H1 (cell line): ENCODE results near the gene BRCC3.

Experiments
- BRCA1 ChIP-seq: IDR thresholded peaks from 2 replicates; pipeline ENCODE4 v1.6.1; 2012; ENCODE audit warnings: low read depth, low read length, improper control_type of control experiment
- CEBPB ChIP-seq: IDR thresholded peaks from 2 replicates; pipeline ENCODE4 v1.6.1; 2012; ENCODE audit warnings: low read depth, low read length
- CREB1 ChIP-seq: IDR thresholded peaks from 2 replicates; pipeline ENCODE4 v1.6.1; 2012; ENCODE audit warnings: inconsistent platforms
- EGR1 ChIP-seq: IDR thresholded peaks from 2 replicates; pipeline ENCODE4 v1.6.1; 2011; ENCODE audit warnings: low read depth, low read length, borderline replicate concordance
- EP300 ChIP-seq, 2 experiments: IDR thresholded peaks; 1 replicate in 1 of 2; 2 replicates in 1 of 2; pipeline ENCODE4 v1.6.1; 2011 to 2012; ENCODE audit warnings: low read depth in 2 of 2, low read length in 2 of 2, mild to moderate bottlenecking in 2 of 2, borderline replicate concordance in 1 of 2, inconsistent platforms in 1 of 2, moderate library complexity in 1 of 2
- KDM1A ChIP-seq: fragments of 200-600, 300-600 bp; sonication (generic); IDR thresholded peaks from 2 replicates; pipeline ENCODE4 v1.7.1; 2016; ENCODE audit warnings: mild to moderate bottlenecking, low read length, borderline replicate concordance
- POLR2A ChIP-seq, 2 experiments: IDR thresholded peaks; 1 replicate in 1 of 2; 2 replicates in 1 of 2; pipeline ENCODE4 v1.6.1; 2011; ENCODE audit warnings: low read depth in 2 of 2, low read length in 2 of 2, mild to moderate bottlenecking in 2 of 2; ENCODE audit errors: control extremely low read depth in 1 of 2
- RXRA ChIP-seq: IDR thresholded peaks from 2 replicates; pipeline ENCODE4 v1.6.1; 2011; ENCODE audit warnings: low read depth, mild to moderate bottlenecking, low read length, moderate library complexity; ENCODE audit not compliant: insufficient read depth
- SIX5 ChIP-seq: IDR thresholded peaks from 2 replicates; pipeline ENCODE4 v1.6.1; 2011; ENCODE audit warnings: mild to moderate bottlenecking, low read depth, low read length
- YY1 ChIP-seq: IDR thresholded peaks from 2 replicates; pipeline ENCODE4 v1.6.1; 2011; ENCODE audit warnings: low read depth, mild to moderate bottlenecking, low read length
- TF ChIP-seq, protein P1 (sequence below), 3 experiments: IDR thresholded peaks; 1 replicate in 2 of 3; 2 replicates in 1 of 3; pipeline versions ENCODE4 v1.5.1 to v1.6.1; 2011; ENCODE audit warnings: low read length in 3 of 3, mild to moderate bottlenecking in 3 of 3, inconsistent platforms in 2 of 3, low read depth in 1 of 3, moderate library complexity in 1 of 3; ENCODE audit not compliant: insufficient read depth in 1 of 3; ENCODE audit errors: control extremely low read depth in 1 of 3
- TF ChIP-seq, protein P2 (sequence below): IDR thresholded peaks from 2 replicates; pipeline ENCODE4 v1.6.1; 2011; ENCODE audit warnings: low read length, improper control_type of control experiment
- TF ChIP-seq, protein P3 (sequence below): IDR thresholded peaks from 2 replicates; pipeline ENCODE4 v1.6.1; 2011; ENCODE audit warnings: low read depth, mild to moderate bottlenecking, low read length; ENCODE audit not compliant: insufficient read depth

DNA sequence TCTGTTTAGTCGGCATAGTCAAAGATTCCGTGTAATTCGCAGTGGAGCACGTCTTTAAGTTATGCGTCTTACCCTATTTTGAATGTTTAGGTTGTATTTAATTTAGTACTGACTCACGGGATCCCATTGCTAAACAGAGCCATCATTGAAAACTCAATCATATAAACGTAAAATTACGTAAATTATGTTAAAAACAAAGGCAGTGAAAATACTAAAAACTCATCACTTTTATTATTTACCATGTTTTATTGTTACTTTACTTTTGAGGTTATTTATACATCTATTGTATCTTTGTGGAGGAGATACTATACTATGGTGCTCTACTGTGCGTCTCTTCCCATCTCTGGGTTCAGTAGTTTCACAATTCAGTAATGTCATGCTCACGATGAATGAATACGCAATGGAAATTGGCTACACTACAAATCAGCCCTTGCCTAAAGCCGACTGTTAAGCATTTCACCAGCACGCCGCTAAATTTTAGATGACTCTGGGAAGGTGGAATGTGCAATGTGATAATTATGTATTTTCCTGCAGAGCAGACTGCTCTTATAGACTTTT lies 43.7 kb upstream of the BRCC3 start:
- TF ChIP-seq RXRA (no peak), EP300 (IDR thresholded peaks at IDR 0.05; ENCODE audit: borderline replicate concordance in 1 of 2, low read depth in 2 of 2, low read length in 2 of 2) (no peak), BRCA1 (no peak), YY1 (no peak), CREB1 (no peak), EGR1 (no peak), CEBPB (no peak), KDM1A (no peak), POLR2A (IDR thresholded peaks at IDR 0.05; ENCODE audit: control extremely low read depth in 1 of 2, low read depth in 2 of 2, low read length in 2 of 2) (no peak), SIX5 (no peak)
- TF ChIP-seq, protein P1, sequence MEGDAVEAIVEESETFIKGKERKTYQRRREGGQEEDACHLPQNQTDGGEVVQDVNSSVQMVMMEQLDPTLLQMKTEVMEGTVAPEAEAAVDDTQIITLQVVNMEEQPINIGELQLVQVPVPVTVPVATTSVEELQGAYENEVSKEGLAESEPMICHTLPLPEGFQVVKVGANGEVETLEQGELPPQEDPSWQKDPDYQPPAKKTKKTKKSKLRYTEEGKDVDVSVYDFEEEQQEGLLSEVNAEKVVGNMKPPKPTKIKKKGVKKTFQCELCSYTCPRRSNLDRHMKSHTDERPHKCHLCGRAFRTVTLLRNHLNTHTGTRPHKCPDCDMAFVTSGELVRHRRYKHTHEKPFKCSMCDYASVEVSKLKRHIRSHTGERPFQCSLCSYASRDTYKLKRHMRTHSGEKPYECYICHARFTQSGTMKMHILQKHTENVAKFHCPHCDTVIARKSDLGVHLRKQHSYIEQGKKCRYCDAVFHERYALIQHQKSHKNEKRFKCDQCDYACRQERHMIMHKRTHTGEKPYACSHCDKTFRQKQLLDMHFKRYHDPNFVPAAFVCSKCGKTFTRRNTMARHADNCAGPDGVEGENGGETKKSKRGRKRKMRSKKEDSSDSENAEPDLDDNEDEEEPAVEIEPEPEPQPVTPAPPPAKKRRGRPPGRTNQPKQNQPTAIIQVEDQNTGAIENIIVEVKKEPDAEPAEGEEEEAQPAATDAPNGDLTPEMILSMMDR (IDR thresholded peaks at IDR 0.05; ENCODE audit: control extremely low read depth in 1 of 3, insufficient read depth in 1 of 3, low read depth in 1 of 3, low read length in 3 of 3): no peak
- TF ChIP-seq, protein P2, sequence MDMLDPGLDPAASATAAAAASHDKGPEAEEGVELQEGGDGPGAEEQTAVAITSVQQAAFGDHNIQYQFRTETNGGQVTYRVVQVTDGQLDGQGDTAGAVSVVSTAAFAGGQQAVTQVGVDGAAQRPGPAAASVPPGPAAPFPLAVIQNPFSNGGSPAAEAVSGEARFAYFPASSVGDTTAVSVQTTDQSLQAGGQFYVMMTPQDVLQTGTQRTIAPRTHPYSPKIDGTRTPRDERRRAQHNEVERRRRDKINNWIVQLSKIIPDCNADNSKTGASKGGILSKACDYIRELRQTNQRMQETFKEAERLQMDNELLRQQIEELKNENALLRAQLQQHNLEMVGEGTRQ: no peak
- TF ChIP-seq, protein P3, sequence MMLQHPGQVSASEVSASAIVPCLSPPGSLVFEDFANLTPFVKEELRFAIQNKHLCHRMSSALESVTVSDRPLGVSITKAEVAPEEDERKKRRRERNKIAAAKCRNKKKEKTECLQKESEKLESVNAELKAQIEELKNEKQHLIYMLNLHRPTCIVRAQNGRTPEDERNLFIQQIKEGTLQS: no peak
